Liver (tissue), 3 donors: ENCODE measurements around the gene SLC6A12.

ENCODE experiments used
- ATF3 ChIP-seq: IDR thresholded peaks from 2 replicates; pipeline ENCODE4 v1.6.1; 2016; ENCODE audit warnings: antibody characterized with exemption
- GABPA ChIP-seq, 2 donors: IDR thresholded peaks in 1 of 2; conservative IDR thresholded peaks in 1 of 2; 2 replicates each; pipeline ENCODE4 v1.6.1; 2016; ENCODE audit warnings: antibody characterized with exemption in 2 of 2, mild to moderate bottlenecking in 1 of 2, moderate library complexity in 1 of 2
- JUND ChIP-seq, 2 donors: IDR thresholded peaks; 2 replicates each; pipeline ENCODE4 v1.6.1; 2016; ENCODE audit warnings: antibody characterized with exemption in 2 of 2
- RAD21 ChIP-seq, 2 donors: IDR thresholded peaks; 2 replicates each; pipeline ENCODE4 v1.6.1; 2016; ENCODE audit warnings: antibody characterized with exemption in 2 of 2, mild to moderate bottlenecking in 2 of 2
- REST ChIP-seq: IDR thresholded peaks from 2 replicates; pipeline ENCODE4 v1.6.1; 2016; ENCODE audit warnings: antibody characterized with exemption, mild to moderate bottlenecking
- RXRA ChIP-seq, 2 donors: IDR thresholded peaks; 2 replicates each; pipeline ENCODE4 v1.6.1; 2017 to 2018; ENCODE audit warnings: antibody characterized with exemption in 2 of 2, mild to moderate bottlenecking in 1 of 2
- SP1 ChIP-seq: IDR thresholded peaks from 2 replicates; pipeline ENCODE4 v1.6.1; 2018; ENCODE audit warnings: antibody characterized with exemption, mild to moderate bottlenecking
- TAF1 ChIP-seq: conservative IDR thresholded peaks from 2 replicates; pipeline ENCODE4 v1.6.1; 2016; ENCODE audit warnings: antibody characterized with exemption, mild to moderate bottlenecking
- YY1 ChIP-seq: IDR thresholded peaks from 2 replicates; pipeline ENCODE4 v1.6.1; 2016; ENCODE audit warnings: antibody characterized with exemption, mild to moderate bottlenecking
- TF ChIP-seq, protein P1 (sequence below): fragments of 150-350 bp; IDR thresholded peaks from 2 replicates; pipeline ENCODE4 v1.5.1; 2017; ENCODE audit warnings: improper control_type of control experiment, low read depth, low read length; ENCODE audit not compliant: missing input control
- TF ChIP-seq, protein P2 (sequence below): IDR thresholded peaks from 2 replicates; pipeline ENCODE4 v1.6.1; 2016; ENCODE audit warnings: antibody characterized with exemption
- donor health status: healthy.
- donor health status: healthy.

DNA sequence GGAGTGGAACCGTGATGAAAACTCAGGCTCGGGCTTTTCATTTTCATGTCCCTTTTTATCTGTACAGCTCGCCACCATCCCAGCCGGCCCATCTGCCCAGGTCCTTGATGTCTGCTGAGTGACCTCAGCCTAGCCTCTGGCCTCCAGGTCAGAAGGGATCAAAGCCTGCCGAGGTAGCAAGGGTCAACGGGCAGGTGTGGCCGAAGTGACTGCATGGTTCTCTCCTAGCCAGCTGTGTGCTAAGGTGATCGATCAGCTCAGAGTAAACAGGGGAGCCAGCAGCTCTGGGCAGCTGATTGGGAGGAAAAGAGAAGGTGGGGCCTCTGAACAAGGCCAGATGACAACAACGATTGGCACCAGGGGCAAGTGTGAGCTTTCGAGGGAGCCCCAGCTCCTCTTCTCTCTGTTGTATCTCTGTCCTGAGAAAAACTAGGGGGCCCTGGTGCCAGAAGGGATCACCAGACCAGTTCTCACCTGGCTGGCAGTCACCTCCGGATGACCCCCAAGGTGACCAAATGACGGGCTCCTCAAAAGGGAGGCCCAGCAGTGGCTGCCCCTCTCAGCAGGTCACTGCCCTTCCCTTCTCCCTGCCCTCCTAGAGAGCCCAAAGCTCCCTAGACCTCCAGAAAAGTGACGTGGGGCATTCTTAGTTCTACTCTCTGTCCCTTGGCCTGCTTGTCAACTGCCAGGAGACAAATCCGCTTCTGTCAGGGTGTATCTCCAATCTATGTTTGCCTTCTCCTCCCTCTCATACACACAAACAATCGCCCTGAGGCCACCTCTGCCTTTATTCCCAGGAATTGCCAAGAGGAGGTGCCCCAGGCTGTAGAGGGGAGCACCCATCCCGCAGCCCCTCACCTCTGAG is 3.4 kb downstream of the SLC6A12 start:
- TF ChIP-seq, protein P1, sequence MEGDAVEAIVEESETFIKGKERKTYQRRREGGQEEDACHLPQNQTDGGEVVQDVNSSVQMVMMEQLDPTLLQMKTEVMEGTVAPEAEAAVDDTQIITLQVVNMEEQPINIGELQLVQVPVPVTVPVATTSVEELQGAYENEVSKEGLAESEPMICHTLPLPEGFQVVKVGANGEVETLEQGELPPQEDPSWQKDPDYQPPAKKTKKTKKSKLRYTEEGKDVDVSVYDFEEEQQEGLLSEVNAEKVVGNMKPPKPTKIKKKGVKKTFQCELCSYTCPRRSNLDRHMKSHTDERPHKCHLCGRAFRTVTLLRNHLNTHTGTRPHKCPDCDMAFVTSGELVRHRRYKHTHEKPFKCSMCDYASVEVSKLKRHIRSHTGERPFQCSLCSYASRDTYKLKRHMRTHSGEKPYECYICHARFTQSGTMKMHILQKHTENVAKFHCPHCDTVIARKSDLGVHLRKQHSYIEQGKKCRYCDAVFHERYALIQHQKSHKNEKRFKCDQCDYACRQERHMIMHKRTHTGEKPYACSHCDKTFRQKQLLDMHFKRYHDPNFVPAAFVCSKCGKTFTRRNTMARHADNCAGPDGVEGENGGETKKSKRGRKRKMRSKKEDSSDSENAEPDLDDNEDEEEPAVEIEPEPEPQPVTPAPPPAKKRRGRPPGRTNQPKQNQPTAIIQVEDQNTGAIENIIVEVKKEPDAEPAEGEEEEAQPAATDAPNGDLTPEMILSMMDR = no peak
- peak; percentile 86 to 94 for TF ChIP-seq JUND (IDR thresholded peaks at IDR 0.05)
- TF ChIP-seq TAF1 = no peak
- peak in 1 of 2 donors; percentile 64 for TF ChIP-seq GABPA (IDR thresholded peaks at IDR 0.05 in 1 of 2, conservative IDR thresholded peaks at IDR 0.05 in 1 of 2)
- TF ChIP-seq, protein P2, sequence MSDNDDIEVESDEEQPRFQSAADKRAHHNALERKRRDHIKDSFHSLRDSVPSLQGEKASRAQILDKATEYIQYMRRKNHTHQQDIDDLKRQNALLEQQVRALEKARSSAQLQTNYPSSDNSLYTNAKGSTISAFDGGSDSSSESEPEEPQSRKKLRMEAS = peak; percentile 83
- TF ChIP-seq YY1 = peak; percentile 76
- TF ChIP-seq RAD21 (IDR thresholded peaks at IDR 0.05) = peak; percentile 45 to 63
- peak; percentile 65 for TF ChIP-seq REST
- TF ChIP-seq SP1 = peak; percentile 95
- peak; percentile 100 for TF ChIP-seq RXRA (IDR thresholded peaks at IDR 0.05)
- peak; percentile 83 for TF ChIP-seq ATF3
